ENCODE measurements around the gene GADD45GIP1.

The GADD45GIP1 gene

DNA sequence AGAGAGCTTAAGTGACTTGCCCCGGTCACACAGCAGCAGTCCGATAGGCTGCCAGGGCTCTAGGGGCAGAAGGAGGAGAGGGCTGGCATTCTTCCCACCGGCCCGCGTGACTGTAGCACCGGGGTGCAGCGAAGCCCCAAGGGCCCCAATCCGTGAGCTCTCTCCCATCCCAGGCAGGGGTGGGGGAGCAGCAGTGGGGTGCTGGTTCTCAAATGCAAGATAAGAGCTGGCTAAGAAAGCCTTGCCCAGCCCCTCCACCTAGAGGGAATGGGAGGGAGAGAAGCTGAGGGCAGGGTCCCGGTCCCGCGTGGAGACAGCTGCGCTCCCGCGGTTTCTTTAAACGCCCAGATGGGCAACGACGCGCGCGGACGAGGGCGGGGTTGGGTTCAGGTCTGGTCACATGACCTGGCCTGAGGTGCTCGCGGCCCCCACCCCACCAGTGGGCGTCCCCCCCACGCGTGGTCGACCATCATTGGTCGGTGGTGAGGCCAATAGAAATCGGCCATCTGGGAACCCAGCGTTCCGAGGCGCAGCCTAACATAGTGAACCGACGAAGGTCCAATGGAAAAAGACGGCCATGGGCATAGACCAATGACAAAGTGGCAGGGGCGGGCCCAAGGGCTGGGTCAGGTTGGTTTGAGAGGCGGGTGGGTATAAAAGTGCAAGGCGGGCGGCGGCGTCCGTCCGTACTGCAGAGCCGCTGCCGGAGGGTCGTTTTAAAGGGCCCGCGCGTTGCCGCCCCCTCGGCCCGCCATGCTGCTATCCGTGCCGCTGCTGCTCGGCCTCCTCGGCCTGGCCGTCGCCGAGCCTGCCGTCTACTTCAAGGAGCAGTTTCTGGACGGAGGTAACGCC is 18.9 kb downstream of the GADD45GIP1 start, which contains the start of gene CALR:
Gene CALR (plus strand): TSS at position 683 of the 852 bp plus-strand sequence. CDS start 71 bp downstream, at position 754.
- Histone ChIP-seq H3K4me2 (peak within 1 kb of the TSS; percentile 95), H3K4me3 (peak within 1 kb of the TSS; percentile 99), H3K27ac (peak within 1 kb of the TSS; percentile 98), H3K9me3 (no peaks in the 10 kb centered on the region), H4K20me1 (peaks cover 48% of the 10 kb centered on the region), H3K36me3 (peaks cover 41% of the 10 kb centered on the region), H3K27me3 (no peaks in the 10 kb centered on the region), H3K4me1 (peaks cover 68% of the 10 kb centered on the region), H3K9ac (peak within 1 kb of the TSS; percentile 100)
- no peak for TF ChIP-seq Cebpa-rat (IDR thresholded peaks at IDR 0.05)

GRCh38 chr19:12937093-12937926 is 19.7 kb downstream of the GADD45GIP1 start:
- peaks cover 32% of the 10 kb centered on the region for H3K36me3 ChIP-seq
- H3K27ac ChIP-seq = peak overlapping the region; percentile 98
- peak overlapping the region; percentile 95 for H3K4me2 ChIP-seq
- peak overlapping the region; percentile 80 for H3K9ac ChIP-seq
- no peaks in the 10 kb centered on the region for H3K27me3 ChIP-seq
- peaks cover 48% of the 10 kb centered on the region for H4K20me1 ChIP-seq
- no peaks in the 10 kb centered on the region for H3K9me3 ChIP-seq
- peaks cover 64% of the 10 kb centered on the region for H3K4me1 ChIP-seq
- H3K4me3 ChIP-seq = peak overlapping the region; percentile 99
- TF ChIP-seq Cebpa-rat (IDR thresholded peaks at IDR 0.05) = peak; percentile 76

GRCh38 chr19:12936582-12936981 is 20.4 kb downstream of the GADD45GIP1 start:
- Histone ChIP-seq H3K27ac (peak overlapping the region; percentile 98), H3K27me3 (no peaks in the 10 kb centered on the region), H3K9ac (peak overlapping the region; percentile 80), H3K4me1 (peaks cover 64% of the 10 kb centered on the region), H3K4me2 (peak overlapping the region; percentile 95), H3K36me3 (peaks cover 29% of the 10 kb centered on the region), H3K4me3 (peak overlapping the region; percentile 99; the same call in 1 of the 2 replicates), H4K20me1 (peaks cover 48% of the 10 kb centered on the region), H3K9me3 (no peaks in the 10 kb centered on the region)
- TF ChIP-seq Cebpa-rat (IDR thresholded peaks at IDR 0.05) = no peak

DNA sequence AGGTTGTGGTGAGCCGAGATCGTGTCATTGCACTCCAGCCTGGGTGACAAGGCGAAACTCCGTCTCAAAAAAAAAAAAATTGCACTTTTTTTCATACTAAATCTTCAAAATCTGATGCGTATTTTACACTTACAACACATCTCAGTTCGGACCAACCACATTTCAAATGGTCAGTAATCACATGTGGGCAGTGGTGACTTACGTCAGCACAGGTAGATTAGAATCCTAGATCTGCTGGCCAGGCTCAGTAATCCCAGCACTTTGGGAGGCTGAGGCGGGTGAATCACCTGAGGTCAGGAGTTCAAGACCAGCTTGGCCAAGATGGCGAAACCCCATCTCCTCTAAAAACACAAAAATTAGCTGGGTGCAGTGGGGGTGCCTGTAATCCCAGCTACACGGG is 22.0 kb downstream of the GADD45GIP1 start:
- Histone ChIP-seq H3K27me3 (no peaks in the 10 kb centered on the region), H3K27ac (no peak overlapping the region), H3K4me1 (peaks cover 52% of the 10 kb centered on the region), H3K9me3 (no peaks in the 10 kb centered on the region), H3K4me2 (no peak overlapping the region), H3K9ac (no peak overlapping the region), H3K36me3 (peaks cover 29% of the 10 kb centered on the region), H4K20me1 (peaks cover 48% of the 10 kb centered on the region), H3K4me3 (no peak overlapping the region)
- no peak for TF ChIP-seq Cebpa-rat (IDR thresholded peaks at IDR 0.05)

DNA sequence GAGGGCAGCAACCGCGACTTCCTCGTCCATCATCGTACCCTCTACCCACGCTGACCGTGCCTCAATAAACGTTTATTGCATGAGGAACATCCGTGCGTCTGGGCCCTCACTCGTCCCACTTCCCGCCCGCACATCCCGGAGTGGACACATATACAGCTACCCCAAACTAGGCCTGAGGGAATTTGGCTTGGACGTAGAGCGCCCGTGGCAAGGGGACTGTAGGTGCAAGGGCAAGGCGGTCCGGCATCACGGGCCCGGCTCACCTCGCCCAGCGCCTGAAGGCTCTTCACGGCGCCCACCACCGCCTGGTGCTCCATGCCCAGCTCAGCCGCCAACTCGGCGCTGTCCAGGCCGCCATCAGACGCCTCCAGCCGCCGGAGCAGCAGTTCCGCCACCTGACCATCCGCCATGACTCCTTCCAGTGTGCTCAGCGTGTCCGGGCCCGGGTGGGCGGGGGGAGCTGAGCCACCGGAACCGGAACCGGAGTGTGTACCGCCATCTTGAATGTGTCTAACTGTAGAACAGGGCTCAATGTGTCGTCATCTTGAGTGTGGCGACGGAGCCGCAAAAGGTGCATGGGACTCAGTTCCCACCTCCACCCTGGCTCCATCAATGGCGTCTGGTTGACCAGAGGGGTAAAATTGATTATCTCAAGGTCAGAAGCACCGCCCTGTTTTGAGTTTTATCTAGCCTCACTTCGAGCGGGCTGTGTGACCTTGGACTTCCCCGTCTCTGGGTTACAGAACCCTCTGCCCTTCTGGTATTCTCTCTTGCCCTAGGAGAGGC is 23.5 kb downstream of the GADD45GIP1 start, which contains the start of gene FARSA:
Gene FARSA (minus strand): TSS at position 425 of the 786 bp plus-strand sequence. CDS start 15 bp downstream, at position 410.
- H3K9ac ChIP-seq = peak within 1 kb of the TSS; percentile 97
- H4K20me1 ChIP-seq = peaks cover 39% of the 10 kb centered on the region
- H3K36me3 ChIP-seq = peaks cover 35% of the 10 kb centered on the region
- H3K27me3 ChIP-seq = no peaks in the 10 kb centered on the region
- no peaks in the 10 kb centered on the region for H3K9me3 ChIP-seq
- peaks cover 45% of the 10 kb centered on the region for H3K4me1 ChIP-seq
- H3K4me2 ChIP-seq = peak within 1 kb of the TSS; percentile 100
- peak within 1 kb of the TSS; percentile 92 for H3K27ac ChIP-seq
- H3K4me3 ChIP-seq = peak within 1 kb of the TSS; percentile 96
- no peak for TF ChIP-seq Cebpa-rat (IDR thresholded peaks at IDR 0.05)

- Histone ChIP-seq H4K20me1 (peaks cover 39% of the 10 kb centered on the region), H3K9me3 (no peaks in the 10 kb centered on the region), H3K9ac (peak overlapping the region; percentile 97), H3K36me3 (peaks cover 44% of the 10 kb centered on the region), H3K4me2 (peak overlapping the region; percentile 100), H3K4me3 (peak overlapping the region; percentile 96), H3K27me3 (no peaks in the 10 kb centered on the region), H3K27ac (peak overlapping the region; percentile 92), H3K4me1 (peaks cover 42% of the 10 kb centered on the region)
- no peak for TF ChIP-seq Cebpa-rat (IDR thresholded peaks at IDR 0.05)
These were observed 24.4 kb downstream of the GADD45GIP1 start for GRCh38 chr19:12932392-12933286.

DNA sequence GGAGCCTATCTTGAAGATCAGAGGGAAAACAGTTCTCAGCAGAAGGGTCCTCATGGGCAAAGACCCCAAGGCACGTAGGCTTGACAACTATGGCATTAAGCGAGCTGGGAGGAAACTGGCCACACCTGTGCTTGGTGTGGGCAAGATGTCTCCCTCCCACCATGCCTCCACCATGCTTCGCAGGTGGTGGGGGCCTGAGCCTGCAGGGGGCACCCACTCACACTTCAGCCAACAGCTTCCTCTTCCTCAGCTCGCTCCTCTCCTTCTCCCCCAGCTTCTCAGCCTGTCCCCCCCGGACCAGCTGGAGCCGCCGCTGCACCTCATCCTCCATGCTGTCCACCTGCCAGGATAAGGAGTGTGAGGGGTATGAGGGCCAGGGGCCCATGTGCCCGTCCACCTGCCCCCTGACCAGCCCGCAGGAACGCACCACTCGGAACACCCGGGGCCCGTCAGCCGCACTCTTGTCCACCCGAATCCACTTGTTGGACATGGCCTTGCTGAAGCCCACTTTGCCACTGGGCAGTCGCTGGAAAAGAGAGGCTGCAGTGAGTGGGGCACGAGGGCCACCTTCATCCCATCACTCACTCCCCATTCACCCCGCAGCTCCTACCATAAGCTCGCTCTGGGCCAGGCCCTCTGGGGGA is 26.9 kb downstream of the GADD45GIP1 start:
- Histone ChIP-seq H3K27ac (no peak overlapping the region), H3K36me3 (peaks cover 69% of the 10 kb centered on the region), H3K4me3 (no peak overlapping the region), H3K4me1 (peaks cover 23% of the 10 kb centered on the region), H3K4me2 (no peak overlapping the region), H3K9ac (no peak overlapping the region), H3K27me3 (no peaks in the 10 kb centered on the region), H3K9me3 (no peaks in the 10 kb centered on the region), H4K20me1 (peaks cover 39% of the 10 kb centered on the region)
- TF ChIP-seq Cebpa-rat (IDR thresholded peaks at IDR 0.05) = no peak
